ENCODE measurements around the gene ZNF133. TPM values are rescaled to one million over a fixed set of nuclear protein-coding genes. Genes with fewer than 3 reads are reported as not detected.

Gene ZNF133
- polyA plus RNA-seq, 1 donor from 2014 or later = 71.2 TPM

DNA sequence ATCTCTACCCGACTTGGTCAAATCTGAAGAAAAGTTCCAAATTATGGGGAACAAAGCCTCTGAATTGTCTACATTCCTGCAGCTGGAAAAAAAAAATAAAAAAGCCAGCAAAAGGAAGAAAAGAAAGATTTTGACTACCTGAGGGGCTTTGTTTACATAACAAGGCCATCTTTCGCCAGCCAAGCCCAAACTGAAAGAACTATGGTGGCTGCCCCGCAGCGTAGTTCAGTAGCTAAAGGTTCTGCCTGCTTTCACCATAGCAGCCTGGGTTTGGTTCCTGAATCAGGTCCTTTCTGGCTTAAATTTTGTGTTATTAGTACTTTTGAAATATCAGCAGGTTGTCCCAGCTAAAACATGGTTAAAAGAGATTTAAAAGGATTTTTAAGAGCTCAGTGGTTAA lies 35.4 kb downstream of the ZNF133 start:
- Histone ChIP-seq H3F3A (ENCODE audit: insufficient read depth, low read length, poor library complexity, severe bottlenecking) (no peaks in the 10 kb centered on the region), H3K4me3 (ENCODE audit: low read length) (no peak overlapping the region), H3K79me2 (replicated peaks; ENCODE audit: insufficient read depth, low read length) (no peaks in the 10 kb centered on the region), H3K4me2 (ENCODE audit: low read length) (no peak overlapping the region), H3K27me3 (ENCODE audit: insufficient read depth, low read depth, low read length) (no peaks in the 10 kb centered on the region), H3K9me2 (ENCODE audit: insufficient read depth, low read length) (no peaks in the 10 kb centered on the region), H3K27ac (ENCODE audit: low read length) (no peak overlapping the region), H3K9ac (ENCODE audit: low read length) (no peak overlapping the region), H2AFZ (ENCODE audit: low read depth, low read length) (no peak overlapping the region), H3K36me3 (ENCODE audit: insufficient read depth, low read length) (no peaks in the 10 kb centered on the region), H3K9me3 (ENCODE audit: low read length) (no peaks in the 10 kb centered on the region), H4K20me1 (ENCODE audit: insufficient read depth) (no peaks in the 10 kb centered on the region)
- TF ChIP-seq, protein P1, sequence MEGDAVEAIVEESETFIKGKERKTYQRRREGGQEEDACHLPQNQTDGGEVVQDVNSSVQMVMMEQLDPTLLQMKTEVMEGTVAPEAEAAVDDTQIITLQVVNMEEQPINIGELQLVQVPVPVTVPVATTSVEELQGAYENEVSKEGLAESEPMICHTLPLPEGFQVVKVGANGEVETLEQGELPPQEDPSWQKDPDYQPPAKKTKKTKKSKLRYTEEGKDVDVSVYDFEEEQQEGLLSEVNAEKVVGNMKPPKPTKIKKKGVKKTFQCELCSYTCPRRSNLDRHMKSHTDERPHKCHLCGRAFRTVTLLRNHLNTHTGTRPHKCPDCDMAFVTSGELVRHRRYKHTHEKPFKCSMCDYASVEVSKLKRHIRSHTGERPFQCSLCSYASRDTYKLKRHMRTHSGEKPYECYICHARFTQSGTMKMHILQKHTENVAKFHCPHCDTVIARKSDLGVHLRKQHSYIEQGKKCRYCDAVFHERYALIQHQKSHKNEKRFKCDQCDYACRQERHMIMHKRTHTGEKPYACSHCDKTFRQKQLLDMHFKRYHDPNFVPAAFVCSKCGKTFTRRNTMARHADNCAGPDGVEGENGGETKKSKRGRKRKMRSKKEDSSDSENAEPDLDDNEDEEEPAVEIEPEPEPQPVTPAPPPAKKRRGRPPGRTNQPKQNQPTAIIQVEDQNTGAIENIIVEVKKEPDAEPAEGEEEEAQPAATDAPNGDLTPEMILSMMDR (IDR thresholded peaks at IDR 0.05; ENCODE audit: poor library complexity, severe bottlenecking) = no peak
- TF ChIP-seq SMC3 (conservative IDR thresholded peaks at IDR 0.05; ENCODE audit: poor library complexity) = no peak
- TF ChIP-seq, protein P2, sequence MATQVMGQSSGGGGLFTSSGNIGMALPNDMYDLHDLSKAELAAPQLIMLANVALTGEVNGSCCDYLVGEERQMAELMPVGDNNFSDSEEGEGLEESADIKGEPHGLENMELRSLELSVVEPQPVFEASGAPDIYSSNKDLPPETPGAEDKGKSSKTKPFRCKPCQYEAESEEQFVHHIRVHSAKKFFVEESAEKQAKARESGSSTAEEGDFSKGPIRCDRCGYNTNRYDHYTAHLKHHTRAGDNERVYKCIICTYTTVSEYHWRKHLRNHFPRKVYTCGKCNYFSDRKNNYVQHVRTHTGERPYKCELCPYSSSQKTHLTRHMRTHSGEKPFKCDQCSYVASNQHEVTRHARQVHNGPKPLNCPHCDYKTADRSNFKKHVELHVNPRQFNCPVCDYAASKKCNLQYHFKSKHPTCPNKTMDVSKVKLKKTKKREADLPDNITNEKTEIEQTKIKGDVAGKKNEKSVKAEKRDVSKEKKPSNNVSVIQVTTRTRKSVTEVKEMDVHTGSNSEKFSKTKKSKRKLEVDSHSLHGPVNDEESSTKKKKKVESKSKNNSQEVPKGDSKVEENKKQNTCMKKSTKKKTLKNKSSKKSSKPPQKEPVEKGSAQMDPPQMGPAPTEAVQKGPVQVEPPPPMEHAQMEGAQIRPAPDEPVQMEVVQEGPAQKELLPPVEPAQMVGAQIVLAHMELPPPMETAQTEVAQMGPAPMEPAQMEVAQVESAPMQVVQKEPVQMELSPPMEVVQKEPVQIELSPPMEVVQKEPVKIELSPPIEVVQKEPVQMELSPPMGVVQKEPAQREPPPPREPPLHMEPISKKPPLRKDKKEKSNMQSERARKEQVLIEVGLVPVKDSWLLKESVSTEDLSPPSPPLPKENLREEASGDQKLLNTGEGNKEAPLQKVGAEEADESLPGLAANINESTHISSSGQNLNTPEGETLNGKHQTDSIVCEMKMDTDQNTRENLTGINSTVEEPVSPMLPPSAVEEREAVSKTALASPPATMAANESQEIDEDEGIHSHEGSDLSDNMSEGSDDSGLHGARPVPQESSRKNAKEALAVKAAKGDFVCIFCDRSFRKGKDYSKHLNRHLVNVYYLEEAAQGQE (IDR thresholded peaks at IDR 0.05; ENCODE audit: borderline replicate concordance) = no peak
- no peak for TF ChIP-seq POLR2AphosphoS5 (IDR thresholded peaks at IDR 0.05)
- TF ChIP-seq RAD21 (conservative IDR thresholded peaks at IDR 0.05) = no peak
- TF ChIP-seq MXI1 (conservative IDR thresholded peaks at IDR 0.05; ENCODE audit: poor library complexity, severe bottlenecking) = no peak
- no peak for TF ChIP-seq EZH2 (IDR thresholded peaks at IDR 0.05; ENCODE audit: borderline replicate concordance, insufficient read depth, low read length, poor library complexity, severe bottlenecking)
- no peak for TF ChIP-seq TAF1 (IDR thresholded peaks at IDR 0.05; ENCODE audit: low read depth)

DNA sequence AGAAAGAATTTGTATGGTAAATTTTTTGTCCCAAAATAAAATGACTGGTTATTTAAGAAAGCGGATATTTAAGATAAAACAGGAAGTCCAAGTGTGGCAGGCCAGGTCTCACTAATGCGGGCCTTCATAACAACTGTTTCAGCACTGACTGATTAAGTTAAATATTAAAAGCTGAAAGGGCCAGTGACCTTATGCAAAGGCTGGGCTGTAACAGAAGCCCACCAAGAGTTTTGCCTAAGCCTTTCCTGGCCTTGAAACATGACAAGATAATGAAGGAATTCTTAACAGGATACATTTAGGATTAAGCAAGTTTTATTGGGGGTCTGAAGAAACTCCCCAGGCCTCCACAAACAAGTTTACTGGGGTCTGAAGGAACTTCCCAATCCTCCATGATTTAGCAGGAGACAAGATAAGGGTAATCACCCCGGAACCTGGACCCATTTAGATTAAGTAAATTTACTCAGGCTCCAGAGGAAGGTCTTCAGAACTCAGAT lies 36.3 kb downstream of the ZNF133 start:
- Histone ChIP-seq H3F3A (ENCODE audit: insufficient read depth, low read length, poor library complexity, severe bottlenecking) (no peaks in the 10 kb centered on the region), H3K27me3 (ENCODE audit: insufficient read depth, low read depth, low read length) (no peaks in the 10 kb centered on the region), H3K79me2 (replicated peaks; ENCODE audit: insufficient read depth, low read length) (no peaks in the 10 kb centered on the region), H2AFZ (ENCODE audit: low read depth, low read length) (no peak overlapping the region), H3K9me3 (ENCODE audit: low read length) (no peaks in the 10 kb centered on the region), H3K27ac (ENCODE audit: low read length) (no peak overlapping the region), H3K36me3 (ENCODE audit: insufficient read depth, low read length) (no peaks in the 10 kb centered on the region), H3K9ac (ENCODE audit: low read length) (no peak overlapping the region), H3K4me3 (ENCODE audit: low read length) (no peak overlapping the region), H4K20me1 (ENCODE audit: insufficient read depth) (no peaks in the 10 kb centered on the region), H3K9me2 (ENCODE audit: insufficient read depth, low read length) (no peaks in the 10 kb centered on the region), H3K4me2 (ENCODE audit: low read length) (no peak overlapping the region)
- TF ChIP-seq SMC3 (conservative IDR thresholded peaks at IDR 0.05; ENCODE audit: poor library complexity) = no peak
- TF ChIP-seq POLR2AphosphoS5 (IDR thresholded peaks at IDR 0.05) = no peak
- TF ChIP-seq RAD21 (conservative IDR thresholded peaks at IDR 0.05) = no peak
- TF ChIP-seq EZH2 (IDR thresholded peaks at IDR 0.05; ENCODE audit: borderline replicate concordance, insufficient read depth, low read length, poor library complexity, severe bottlenecking) = no peak
- no peak for TF ChIP-seq EP300 (conservative IDR thresholded peaks at IDR 0.05; ENCODE audit: poor library complexity, severe bottlenecking)

Data from neural cell (in vitro differentiated cells).